A673 (cell line): Measurements from ENCODE around the gene FGFBP2. TPM values are rescaled to one million over a fixed set of nuclear protein-coding genes. Genes with fewer than 3 reads are reported as not detected.

ENCODE experiments used
- BruUV-seq: library from RNA; stranded (reverse); fragments of 400-500 nt; replicated peaks from 2 replicates; lab custom pipeline; 2021; lab: Mats Ljungman, UMichigan
- CTCF ChIA-PET: fragments of 300-600 bp; sonication (Branson Sonifier 250); formaldehyde crosslinking; loops from one replicate; lab custom pipeline; 2022; ENCODE audit warnings: antibody characterized with exemption; lab: Charles Lee
- POLR2A ChIA-PET: fragments of 300-600 bp; sonication (Branson Sonifier 250); formaldehyde crosslinking; loops from one replicate; lab custom pipeline; 2022; ENCODE audit warnings: antibody characterized with exemption; ENCODE audit not compliant: low non-redundant PET; lab: Charles Lee
- DNase-seq: peaks from one replicate; pipeline ENCODE4 v3.0.0-alpha.2; 2015; ENCODE audit warnings: low spot score
- H3K27ac ChIP-seq: fragments of 200-600 bp; sonication (generic); 2 replicates; pipeline ENCODE4 v1.5.1; 2016; ENCODE audit warnings: mixed run types, low read depth, mild to moderate bottlenecking, mixed read lengths, antibody characterized with exemption, low read length; ENCODE audit not compliant: poor library complexity, severe bottlenecking
- H3K27me3 ChIP-seq: fragments of 200-600 bp; sonication (generic); replicated peaks from 2 replicates; pipeline ENCODE4 v1.6.1; 2017; ENCODE audit warnings: mixed run types, low read depth, mild to moderate bottlenecking, mixed read lengths, antibody characterized with exemption, low read length; ENCODE audit not compliant: insufficient read depth, poor library complexity
- H3K36me3 ChIP-seq: fragments of 200-600 bp; sonication (generic); 2 replicates; pipeline ENCODE4 v1.6.1; 2016; ENCODE audit warnings: mixed run types, mild to moderate bottlenecking, mixed read lengths, antibody characterized with exemption, low read length; ENCODE audit not compliant: insufficient read depth, poor library complexity, severe bottlenecking
- H3K4me1 ChIP-seq: fragments of 200-600 bp; sonication (generic); 2 replicates; pipeline ENCODE4 v1.6.1; 2017; ENCODE audit warnings: mixed run types, mild to moderate bottlenecking, mixed read lengths, antibody characterized with exemption, low read length; ENCODE audit not compliant: insufficient read depth, poor library complexity, severe bottlenecking
- H3K4me3 ChIP-seq: fragments of 200-600 bp; sonication (generic); 2 replicates; pipeline ENCODE4 v1.5.1; 2016; ENCODE audit warnings: low read depth, mixed run types, mild to moderate bottlenecking, mixed read lengths, low read length; ENCODE audit not compliant: poor library complexity, severe bottlenecking
- H3K9me3 ChIP-seq: fragments of 200-600 bp; sonication (generic); 2 replicates; pipeline ENCODE4 v1.6.1; 2016; ENCODE audit warnings: mixed run types, low read depth, mild to moderate bottlenecking, mixed read lengths, antibody characterized with exemption, low read length; ENCODE audit not compliant: poor library complexity, severe bottlenecking
- EZH2 ChIP-seq: fragments of 200-600 bp; sonication (generic); IDR thresholded peaks from 2 replicates; pipeline ENCODE4 v1.6.1; 2017; ENCODE audit warnings: borderline replicate concordance, low read depth, mild to moderate bottlenecking, mixed read lengths, antibody characterized with exemption, low read length; ENCODE audit not compliant: poor library complexity, severe bottlenecking
- intact Hi-C: fragments of 100-400 bp; cut with micrococcal nuclease; formaldehyde crosslinking; loops from one replicate; pipeline ENCODE4 v1.10.0; 2022; ENCODE audit not compliant: unreplicated experiment
- total RNA-seq: library from RNA; stranded (reverse); gene quantifications from 2 replicates; pipeline ENCODE4 v1.2.3, GENCODE V29; 2021
- TF ChIP-seq, protein P1 (sequence below): fragments of 300-800, 200-600 bp; sonication (generic); conservative IDR thresholded peaks from 2 replicates; pipeline ENCODE4 v1.5.1; 2017; ENCODE audit warnings: low read depth, mild to moderate bottlenecking, antibody characterized with exemption, low read length, moderate library complexity, mixed read lengths

FGFBP2 gene
- total RNA-seq, 1 experiment from 2014 or later: not detected

DNA sequence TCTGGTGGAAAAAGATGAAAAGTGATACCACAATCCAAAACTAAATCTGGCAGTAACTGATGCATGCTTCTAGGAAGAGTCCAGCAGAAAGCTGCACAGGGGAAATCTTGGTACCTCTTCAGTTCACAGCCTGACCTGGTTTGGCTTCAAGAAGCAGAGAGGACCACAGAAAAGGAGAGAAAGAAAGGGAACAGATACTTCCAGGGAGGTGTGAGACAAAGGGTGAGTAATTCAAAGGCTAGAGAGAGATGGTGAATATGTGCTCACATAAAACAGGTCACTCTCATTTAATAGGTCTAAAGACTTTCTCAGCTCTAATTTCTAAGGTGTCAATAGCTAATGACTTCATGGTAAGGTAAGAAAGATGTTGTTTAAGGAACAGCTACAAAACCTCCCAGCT is 11.2 kb downstream of the FGFBP2 start:
- Histone ChIP-seq H3K27me3 (no peaks in the 10 kb centered on the region), H3K36me3 (no peaks in the 10 kb centered on the region), H3K27ac (no peak overlapping the region), H3K4me3 (no peak overlapping the region), H3K9me3 (no peaks in the 10 kb centered on the region), H3K4me1 (no peaks in the 10 kb centered on the region)
- POLR2A ChIA-PET: no interaction called here
- TF ChIP-seq, protein P1, sequence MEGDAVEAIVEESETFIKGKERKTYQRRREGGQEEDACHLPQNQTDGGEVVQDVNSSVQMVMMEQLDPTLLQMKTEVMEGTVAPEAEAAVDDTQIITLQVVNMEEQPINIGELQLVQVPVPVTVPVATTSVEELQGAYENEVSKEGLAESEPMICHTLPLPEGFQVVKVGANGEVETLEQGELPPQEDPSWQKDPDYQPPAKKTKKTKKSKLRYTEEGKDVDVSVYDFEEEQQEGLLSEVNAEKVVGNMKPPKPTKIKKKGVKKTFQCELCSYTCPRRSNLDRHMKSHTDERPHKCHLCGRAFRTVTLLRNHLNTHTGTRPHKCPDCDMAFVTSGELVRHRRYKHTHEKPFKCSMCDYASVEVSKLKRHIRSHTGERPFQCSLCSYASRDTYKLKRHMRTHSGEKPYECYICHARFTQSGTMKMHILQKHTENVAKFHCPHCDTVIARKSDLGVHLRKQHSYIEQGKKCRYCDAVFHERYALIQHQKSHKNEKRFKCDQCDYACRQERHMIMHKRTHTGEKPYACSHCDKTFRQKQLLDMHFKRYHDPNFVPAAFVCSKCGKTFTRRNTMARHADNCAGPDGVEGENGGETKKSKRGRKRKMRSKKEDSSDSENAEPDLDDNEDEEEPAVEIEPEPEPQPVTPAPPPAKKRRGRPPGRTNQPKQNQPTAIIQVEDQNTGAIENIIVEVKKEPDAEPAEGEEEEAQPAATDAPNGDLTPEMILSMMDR: no peak
- TF ChIP-seq EZH2: no peak
- BruUV-seq: no TSS peak
- intact Hi-C loops: no loop called here
- no peak for DNase-seq
- CTCF ChIA-PET: no interaction called here

DNA sequence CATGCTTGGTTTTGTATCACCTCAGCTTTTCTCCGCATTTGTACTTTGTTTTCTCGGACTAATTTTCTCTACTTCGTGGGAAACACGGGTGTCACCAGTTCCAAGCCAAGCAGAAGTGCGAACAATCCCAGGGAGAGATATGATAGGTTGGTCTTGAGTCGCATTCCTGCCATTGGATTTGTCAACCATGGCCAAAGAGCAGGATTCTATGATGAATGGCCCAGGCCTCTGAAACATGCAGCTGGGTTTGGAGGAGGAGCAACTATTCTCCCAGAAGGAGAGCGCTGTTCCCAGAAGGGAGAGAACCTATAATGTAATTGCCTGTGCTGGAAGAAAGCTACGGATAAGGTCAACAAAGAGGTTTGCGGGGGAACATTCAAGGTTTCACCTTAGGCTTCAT is 14.1 kb downstream of the FGFBP2 start:
- intact Hi-C loops: no loop called here
- no TSS peak for BruUV-seq
- no peak for TF ChIP-seq EZH2
- TF ChIP-seq, protein P1: no peak
- Histone ChIP-seq H3K27me3 (no peaks in the 10 kb centered on the region), H3K9me3 (no peaks in the 10 kb centered on the region), H3K4me1 (no peaks in the 10 kb centered on the region), H3K27ac (no peak overlapping the region), H3K36me3 (no peaks in the 10 kb centered on the region), H3K4me3 (no peak overlapping the region)
- ChIA-PET POLR2A (no interaction called here), CTCF (no interaction called here)
- DNase-seq: no peak

DNA sequence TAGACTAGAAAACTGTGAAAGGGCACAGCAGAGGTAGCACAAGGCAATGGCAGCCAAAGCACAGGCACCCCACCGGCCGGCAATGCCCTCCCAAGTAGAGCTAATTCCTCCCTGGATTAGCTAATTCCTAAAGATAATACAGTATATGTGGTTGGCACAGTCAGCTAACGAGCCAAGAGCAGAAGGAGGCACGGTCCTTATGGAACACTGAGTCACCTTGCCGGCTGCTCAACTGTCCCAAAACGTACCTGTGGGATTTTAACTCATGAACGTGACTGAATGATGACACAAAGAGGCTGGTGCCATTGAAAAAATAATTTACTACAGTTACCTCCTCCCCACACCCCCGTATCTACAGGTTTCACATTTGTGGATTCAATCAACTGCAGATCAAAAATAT is 15.3 kb downstream of the FGFBP2 start:
- H3K27ac ChIP-seq: no peak overlapping the region
- DNase-seq: no peak
- POLR2A ChIA-PET: no interaction called here
- no peaks in the 10 kb centered on the region for H3K4me1 ChIP-seq
- intact Hi-C loops: no loop called here
- no TSS peak for BruUV-seq
- no peaks in the 10 kb centered on the region for H3K36me3 ChIP-seq
- no peak for TF ChIP-seq EZH2
- TF ChIP-seq, protein P1: no peak
- CTCF ChIA-PET: no interaction called here
- H3K27me3 ChIP-seq: no peaks in the 10 kb centered on the region
- no peaks in the 10 kb centered on the region for H3K9me3 ChIP-seq
- H3K4me3 ChIP-seq: no peak overlapping the region
